ENCODE data around the gene GALNT2.
A peak's percentile ranks its signal among the peaks of the same experiment; 100 is the strongest.

The GALNT2 gene

GRCh38 chr1:230171356-230172015, 104.4 kb downstream of the GALNT2 start:
- no peak for DNase-seq

GRCh38 chr1:230172016-230172537, 105.0 kb downstream of the GALNT2 start:
- DNase-seq = no peak

- no peak for DNase-seq
Observed at GRCh38 chr1:230173187-230173975, 106.3 kb downstream of the GALNT2 start.

GRCh38 chr1:230174041-230174440, 107.0 kb downstream of the GALNT2 start:
- DNase-seq = no peak

GRCh38 chr1:230174471-230175162, 107.6 kb downstream of the GALNT2 start:
- no peak for DNase-seq

GRCh38 chr1:230175163-230175747, 108.2 kb downstream of the GALNT2 start:
- DNase-seq = no peak

GRCh38 chr1:230175839-230176238, 108.8 kb downstream of the GALNT2 start:
- no peak for DNase-seq

- DNase-seq = no peak
Observed at GRCh38 chr1:230176326-230176725, 109.3 kb downstream of the GALNT2 start.

- DNase-seq = no peak
Observed at GRCh38 chr1:230176871-230177411, 109.9 kb downstream of the GALNT2 start.

- no peak for DNase-seq
Observed at GRCh38 chr1:230179249-230179648, 112.2 kb downstream of the GALNT2 start.

GRCh38 chr1:230185076-230186001, 118.3 kb downstream of the GALNT2 start:
- DNase-seq = no peak

- no peak for DNase-seq
Observed at GRCh38 chr1:230186003-230186863, 119.2 kb downstream of the GALNT2 start.

- peak in 1 of 2 donors; percentile 5 for DNase-seq
Observed at GRCh38 chr1:230186874-230187273, 119.8 kb downstream of the GALNT2 start.

GRCh38 chr1:230187290-230187689, 120.3 kb downstream of the GALNT2 start:
- DNase-seq = no peak

GRCh38 chr1:230188826-230189225, 121.8 kb downstream of the GALNT2 start:
- DNase-seq = no peak

GRCh38 chr1:230189341-230189740, 122.3 kb downstream of the GALNT2 start:
- DNase-seq = no peak

- no peak for DNase-seq
Observed at GRCh38 chr1:230189824-230190223, 122.8 kb downstream of the GALNT2 start.

- peak; percentile 14 to 68 for DNase-seq
Observed at GRCh38 chr1:230191079-230191804, 124.2 kb downstream of the GALNT2 start.

- DNase-seq = no peak
Observed at GRCh38 chr1:230191855-230192254, 124.8 kb downstream of the GALNT2 start.

GRCh38 chr1:230194525-230194924, 127.5 kb downstream of the GALNT2 start:
- no peak for DNase-seq

Data from CD4-positive, alpha-beta T cell treated with Interleukin-4 for 1 hour (primary cell).